ENCODE data around the gene RFNG.

- TF ChIP-seq CTCF (conservative IDR thresholded peaks at IDR 0.05; ENCODE audit: low read depth, low read length) (no peak), EZH2 (IDR thresholded peaks at IDR 0.05; ENCODE audit: borderline replicate concordance, low read depth, low read length, poor library complexity, severe bottlenecking) (no peak)
Observed at GRCh38 chr17:82024859-82025258, 26.8 kb downstream of the RFNG start.

Measured in A673 (cell line).